Liver (tissue), 9 donors: ENCODE data around the gene AOPEP. TPM values are rescaled to one million over a fixed set of nuclear protein-coding genes. Genes with fewer than 3 reads are reported as not detected.

ENCODE experiments used
- DNase-seq: peaks from one replicate; pipeline ENCODE4 v3.0.0-alpha.2; 2017; ENCODE audit warnings: low spot score
- H3K27ac ChIP-seq, 2 donors: one replicate each; pipeline ENCODE4 v1.7.0; 2013; ENCODE audit warnings: inconsistent platforms in 2 of 2, low read length in 2 of 2, control low read depth in 1 of 2, low read depth in 1 of 2, mild to moderate bottlenecking in 1 of 2
- H3K27me3 ChIP-seq, 4 donors: one replicate each; pipeline versions ENCODE4 v1.6.1 to v1.7.0; 2013; ENCODE audit warnings: low read length in 3 of 4, inconsistent platforms in 1 of 4, mild to moderate bottlenecking in 1 of 4, moderate library complexity in 1 of 4; ENCODE audit not compliant: control insufficient read depth in 4 of 4, insufficient read depth in 4 of 4
- H3K36me3 ChIP-seq, 4 donors: one replicate each; pipeline versions ENCODE4 v1.6.1 to v1.7.0; 2013; ENCODE audit warnings: low read length in 3 of 4, mild to moderate bottlenecking in 3 of 4, low read depth in 1 of 4, moderate library complexity in 1 of 4; ENCODE audit not compliant: control insufficient read depth in 4 of 4, insufficient read depth in 3 of 4
- H3K4me1 ChIP-seq, 4 donors: one replicate each; pipeline versions ENCODE4 v1.6.1 to v1.7.0; 2013; ENCODE audit warnings: low read length in 3 of 4, mild to moderate bottlenecking in 3 of 4, moderate library complexity in 1 of 4; ENCODE audit not compliant: control insufficient read depth in 4 of 4, insufficient read depth in 4 of 4
- H3K4me3 ChIP-seq, 3 donors: one replicate each; pipeline versions ENCODE4 v1.6.1 to v1.7.0; 2013; ENCODE audit warnings: low read length in 3 of 3, control low read depth in 1 of 3, low read depth in 1 of 3, mild to moderate bottlenecking in 1 of 3
- H3K9ac ChIP-seq, 2 donors: one replicate each; pipeline ENCODE4 v1.7.0; 2013; ENCODE audit warnings: low read length in 2 of 2, mild to moderate bottlenecking in 2 of 2, moderate library complexity in 2 of 2, control low read depth in 1 of 2, low read depth in 1 of 2
- H3K9me3 ChIP-seq, 4 donors: one replicate each; pipeline versions ENCODE4 v1.6.1 to v1.7.0; 2013; ENCODE audit warnings: low read length in 3 of 4; ENCODE audit not compliant: control insufficient read depth in 4 of 4
- ATF3 ChIP-seq: IDR thresholded peaks from 2 replicates; pipeline ENCODE4 v1.6.1; 2016; ENCODE audit warnings: antibody characterized with exemption
- CTCF ChIP-seq: fragments of 150-350 bp; IDR thresholded peaks from 2 replicates; pipeline ENCODE4 v1.5.1; 2017; ENCODE audit warnings: improper control_type of control experiment, low read depth, low read length; ENCODE audit not compliant: missing input control
- EGR1 ChIP-seq, 2 donors: IDR thresholded peaks; 2 replicates each; pipeline ENCODE4 v1.6.1; 2016 to 2018; ENCODE audit warnings: antibody characterized with exemption in 2 of 2, low read depth in 2 of 2
- FOXA1 ChIP-seq: IDR thresholded peaks from 2 replicates; pipeline ENCODE4 v1.6.1; 2016; ENCODE audit warnings: antibody characterized with exemption
- FOXA2 ChIP-seq: IDR thresholded peaks from 2 replicates; pipeline ENCODE4 v1.6.1; 2016; ENCODE audit warnings: antibody characterized with exemption
- HNF4A ChIP-seq, 2 donors: conservative IDR thresholded peaks; 2 replicates each; pipeline ENCODE4 v1.6.1; 2016; ENCODE audit warnings: antibody characterized with exemption in 2 of 2, mild to moderate bottlenecking in 2 of 2
- JUND ChIP-seq, 2 donors: IDR thresholded peaks; 2 replicates each; pipeline ENCODE4 v1.6.1; 2016; ENCODE audit warnings: antibody characterized with exemption in 2 of 2
- MAX ChIP-seq: IDR thresholded peaks from 2 replicates; pipeline ENCODE4 v1.6.1; 2016; ENCODE audit warnings: antibody characterized with exemption
- NR2F2 ChIP-seq: IDR thresholded peaks from 2 replicates; pipeline ENCODE4 v1.6.1; 2016; ENCODE audit warnings: antibody characterized with exemption
- REST ChIP-seq: IDR thresholded peaks from 2 replicates; pipeline ENCODE4 v1.6.1; 2016; ENCODE audit warnings: antibody characterized with exemption, mild to moderate bottlenecking
- RXRA ChIP-seq, 2 donors: IDR thresholded peaks; 2 replicates each; pipeline ENCODE4 v1.6.1; 2017 to 2018; ENCODE audit warnings: antibody characterized with exemption in 2 of 2, mild to moderate bottlenecking in 1 of 2
- SP1 ChIP-seq: IDR thresholded peaks from 2 replicates; pipeline ENCODE4 v1.6.1; 2018; ENCODE audit warnings: antibody characterized with exemption, mild to moderate bottlenecking
- YY1 ChIP-seq: IDR thresholded peaks from 2 replicates; pipeline ENCODE4 v1.6.1; 2016; ENCODE audit warnings: antibody characterized with exemption, mild to moderate bottlenecking
- ZBTB33 ChIP-seq: IDR thresholded peaks from 2 replicates; pipeline ENCODE4 v1.6.1; 2016; ENCODE audit warnings: antibody characterized with exemption
- WGBS: extraction: QIAGEN DNeasy Blood & Tissue Kit; methylation state at CpG from one replicate; pipeline ENCODE4 v1.1.7; 2013; 5-methylcytosine and 5-hydroxymethylcytosine counted together
- polyA plus RNA-seq, 2 donors: library from polyadenylated mRNA; stranded (reverse) in 1 of 2; unstranded in 1 of 2; fragments of 200-250 nt in 1 of 2; fragments of >200 nt in 1 of 2; fragmentation: Nextera tagmentation in 1 of 2; extraction: Ambion mirVana in 1 of 2; gene quantifications; one replicate each; pipeline versions ENCODE4 v1.2.1 to v1.2.3, GENCODE V29; 2013 to 2015
- total RNA-seq, 2 donors: library from RNA; depleted of rRNA; stranded (reverse); fragments of >200 nt; gene quantifications; one replicate each; pipeline ENCODE4 v1.2.3, GENCODE V29; 2014
- donor health status: healthy.
- donor health status: healthy.
- donor health status: healthy.
- donor health status: healthy.
- donor health status: healthy.

Gene AOPEP
- total and polyA plus RNA-seq, 4 donors: 22.2 to 77.1 (median 34.8) TPM

- H3K9me3 ChIP-seq: no peaks in the 10 kb centered on the region
- TF ChIP-seq SP1 (no peak), ATF3 (no peak), FOXA1 (no peak), EGR1 (IDR thresholded peaks at IDR 0.05; ENCODE audit: low read depth in 2 of 2) (no peak), NR2F2 (no peak), ZBTB33 (no peak), HNF4A (conservative IDR thresholded peaks at IDR 0.05) (no peak), RXRA (IDR thresholded peaks at IDR 0.05) (no peak), YY1 (no peak), REST (no peak), JUND (IDR thresholded peaks at IDR 0.05) (no peak), MAX (no peak)
- 85% methylated on average over 5 of the region's 5 CpGs for WGBS
- DNase-seq: no peak
- H3K9ac ChIP-seq: no peak overlapping the region
- H3K27ac ChIP-seq: no peak overlapping the region
- H3K27me3 ChIP-seq: no peaks in the 10 kb centered on the region
- H3K4me3 ChIP-seq: no peak overlapping the region
- H3K4me1 ChIP-seq: peaks cover 0 to 6% (median 2%) of the 10 kb centered on the region in 4 donors
- H3K36me3 ChIP-seq: no peaks in the 10 kb centered on the region
Observed at GRCh38 chr9:94851892-94852291, 125.4 kb downstream of the AOPEP start.

- DNase-seq: no peak
- TF ChIP-seq FOXA2 (no peak), JUND (IDR thresholded peaks at IDR 0.05) (no peak), RXRA (IDR thresholded peaks at IDR 0.05) (no peak), HNF4A (conservative IDR thresholded peaks at IDR 0.05) (no peak), EGR1 (IDR thresholded peaks at IDR 0.05; ENCODE audit: low read depth in 2 of 2) (no peak), CTCF (no peak), ZBTB33 (no peak)
- H3K9ac ChIP-seq: no peak overlapping the region
- no peaks in the 10 kb centered on the region for H3K9me3 ChIP-seq
- H3K27me3 ChIP-seq: no peaks in the 10 kb centered on the region
- H3K4me1 ChIP-seq: peaks cover 0 to 6% (median 2%) of the 10 kb centered on the region in 4 donors
- H3K36me3 ChIP-seq: no peaks in the 10 kb centered on the region
- no peak overlapping the region for H3K4me3 ChIP-seq
- no peak overlapping the region for H3K27ac ChIP-seq
- WGBS: 95% methylated on average over 4 of the region's 4 CpGs
Observed at GRCh38 chr9:94852373-94852772, 125.9 kb downstream of the AOPEP start.
